Heart right ventricle (tissue), 16 donors: Measurements from ENCODE around the gene GSPT1. TPM values are rescaled to one million over a fixed set of nuclear protein-coding genes. Genes with fewer than 3 reads are reported as not detected.

Source experiments
- ATAC-seq, 8 donors: fragments of 200-7000 bp; cut with Tn5 transposase; one replicate each; pipeline ENCODE4 v1.9.1; 2020; ENCODE audit warnings: mild to moderate bottlenecking in 8 of 8, moderate library complexity in 8 of 8, moderate number of reproducible peaks in 1 of 8
- DNase-seq, 2 donors: peaks; one replicate each; pipeline ENCODE4 v3.0.0-alpha.2; 2020
- H3K27ac ChIP-seq, 10 donors: fragments of 200-600 bp; sonication (generic) in 2 of 10; one replicate each; pipeline versions ENCODE4 v1.5.0 to v1.8.0; 2020 to 2022; ENCODE audit warnings: mild to moderate bottlenecking in 3 of 10
- H3K27me3 ChIP-seq, 7 donors: fragments of 200-600 bp; one replicate each; pipeline ENCODE4 v1.8.0; 2021 to 2022; ENCODE audit warnings: mild to moderate bottlenecking in 2 of 7
- H3K36me3 ChIP-seq, 9 donors: fragments of 200-600 bp; sonication (generic) in 1 of 9; one replicate each; pipeline versions ENCODE4 v1.5.0 to v1.8.0; 2020 to 2022; ENCODE audit warnings: mild to moderate bottlenecking in 2 of 9
- H3K4me1 ChIP-seq, 9 donors: fragments of 200-600 bp; sonication (generic) in 1 of 9; one replicate each; pipeline versions ENCODE4 v1.5.0 to v1.8.0; 2020 to 2022; ENCODE audit warnings: mild to moderate bottlenecking in 4 of 9
- H3K4me3 ChIP-seq, 10 donors: fragments of 200-600 bp; sonication (generic) in 2 of 10; one replicate each; pipeline versions ENCODE4 v1.5.0 to v1.8.0; 2020 to 2022; ENCODE audit warnings: mild to moderate bottlenecking in 7 of 10, moderate library complexity in 2 of 10
- H3K9me3 ChIP-seq, 11 donors: fragments of 200-600 bp in 10 of 11; sonication (generic) in 2 of 11; one replicate each; pipeline versions ENCODE4 v1.5.0 to v1.8.0; 2013 to 2022; ENCODE audit warnings: mild to moderate bottlenecking in 2 of 11, control low read depth in 1 of 11, moderate library complexity in 1 of 11
- WGBS, 2 donors: extraction: QIAGEN DNeasy Blood & Tissue Kit; methylation state at CpG; one replicate each; pipeline ENCODE4 v1.1.7; 2013; ENCODE audit warnings: inconsistent platforms in 1 of 2; 5-methylcytosine and 5-hydroxymethylcytosine counted together
- intact Hi-C, 10 donors: fragments of 100-400 bp; cut with DNase I; formaldehyde crosslinking; loops; one replicate each; pipeline versions ENCODE4 v1.11.1 to v1.14.2; 2022
- polyA plus RNA-seq, 2 donors: library from polyadenylated mRNA; stranded (reverse); fragments of 200-250 nt; gene quantifications; one replicate each; pipeline ENCODE4 v1.2.3, GENCODE V29; 2013
- total RNA-seq, 10 donors: library from RNA; stranded (reverse); fragmentation: NEBNext Ultra II Directional in 3 of 10; extraction: Animal tissue kit (Norgen Biotek cat#: 25700) in 3 of 10; gene quantifications; one replicate each; pipeline versions ENCODE4 v1.2.1 to v1.2.4, GENCODE V29; 2021 to 2023
- TF ChIP-seq, protein P1 (sequence below), 9 donors: fragments of 200-600 bp; sonication (generic) in 2 of 9; IDR thresholded peaks; one replicate each; pipeline versions ENCODE4 v1.5.0 to v1.8.0; 2021 to 2022; ENCODE audit warnings: antibody characterized with exemption in 9 of 9, mild to moderate bottlenecking in 5 of 9, moderate library complexity in 1 of 9
- donor health status: Arrhythmogenic right ventricular cardiomyopathy.
- donor health status: ischemic (EF 13 %, LVEDD 7.1; RV severe dilation, severe dysfunction).
- donor health status: healthy with polysubstance abuse.
- donor health status: DM: no; HTN: yes; CAD: no.
- donor health status: DM: no; HTN: no; CAD: no.
- donor health status: ischemic (EF 25% LVEDD 6.9; RV normal size, moderate dysfunction).
- donor health status: ischemic (EF 25% LVEDD 5.7; RV mildly dilated, moderate dysfunction).
- donor health status: healthy.
- donor health status: DM: yes; HTN: yes; CAD: no.
- donor health status: Ischemic cardiomyopathy.
- donor health status: ischemic (EF 35%, LVEDD 5.7; RV mildly dilated, moderate dysfunction).
- donor health status: nonischemic (EF 11% LVEDD 7.7; RV severe dilation, severe dysfunction).
- donor health status: DM: yes; HTN: yes; CAD: no.
- donor health status: PGD.
- donor health status: ischemic (EF 29% LVEDD 5.4; RV normal size, mild dysfunction).
- donor health status: nonischemic (EF 23%, LVEDD 6.1; RV moderate dilation, normal function).

GSPT1 gene
- total and polyA plus RNA-seq, 12 donors: 17.0 to 117 (median 92.3) TPM

DNA sequence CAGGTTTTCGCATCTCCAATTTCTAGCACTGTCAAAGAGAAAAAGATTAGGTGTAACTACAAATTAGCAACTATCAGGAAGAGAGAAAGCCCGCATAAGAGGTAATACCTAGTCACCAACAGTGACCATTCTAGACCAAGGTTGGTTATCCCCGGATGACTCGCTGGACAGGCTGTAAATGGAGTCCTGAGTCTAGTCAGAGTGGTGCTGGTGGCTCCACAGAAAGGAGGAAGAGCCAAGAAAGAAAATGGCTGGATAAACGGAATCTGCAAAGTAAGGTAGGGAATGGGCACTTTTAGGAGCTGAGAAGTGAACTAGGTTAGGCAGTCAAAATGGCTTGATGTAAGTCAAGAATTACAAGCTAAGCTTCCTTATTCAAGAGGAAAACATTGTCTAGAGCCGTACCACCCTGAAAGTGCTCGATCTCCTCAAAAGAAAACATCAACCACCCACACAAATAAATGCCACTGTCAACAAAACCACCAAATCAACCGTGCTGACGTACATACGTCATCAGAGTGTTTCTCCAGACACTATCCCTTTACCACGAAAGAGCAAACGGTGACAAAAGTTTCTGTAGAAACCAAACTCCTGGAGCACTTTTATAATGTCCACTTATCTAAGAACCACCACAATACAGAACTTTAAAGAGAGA is 2.2 kb downstream of the GSPT1 start:
- Histone ChIP-seq H3K9me3 (no peaks in the 10 kb centered on the region), H3K36me3 (no peaks in the 10 kb centered on the region), H3K4me3 (peak overlapping the region in 9 of 10 donors; percentile 76 to 92 (median 85)), H3K27ac (peak overlapping the region in 3 of 10 donors; percentile 94 to 96 (median 95)), H3K27me3 (no peaks in the 10 kb centered on the region), H3K4me1 (peaks cover 4 to 63% (median 44%) of the 10 kb centered on the region in 9 donors)
- ATAC-seq (no peak), DNase-seq (no peak)
- WGBS, 2 donors: 61 to 65% methylated on average over 12 of the region's 12 CpGs
- TF ChIP-seq, protein P1, sequence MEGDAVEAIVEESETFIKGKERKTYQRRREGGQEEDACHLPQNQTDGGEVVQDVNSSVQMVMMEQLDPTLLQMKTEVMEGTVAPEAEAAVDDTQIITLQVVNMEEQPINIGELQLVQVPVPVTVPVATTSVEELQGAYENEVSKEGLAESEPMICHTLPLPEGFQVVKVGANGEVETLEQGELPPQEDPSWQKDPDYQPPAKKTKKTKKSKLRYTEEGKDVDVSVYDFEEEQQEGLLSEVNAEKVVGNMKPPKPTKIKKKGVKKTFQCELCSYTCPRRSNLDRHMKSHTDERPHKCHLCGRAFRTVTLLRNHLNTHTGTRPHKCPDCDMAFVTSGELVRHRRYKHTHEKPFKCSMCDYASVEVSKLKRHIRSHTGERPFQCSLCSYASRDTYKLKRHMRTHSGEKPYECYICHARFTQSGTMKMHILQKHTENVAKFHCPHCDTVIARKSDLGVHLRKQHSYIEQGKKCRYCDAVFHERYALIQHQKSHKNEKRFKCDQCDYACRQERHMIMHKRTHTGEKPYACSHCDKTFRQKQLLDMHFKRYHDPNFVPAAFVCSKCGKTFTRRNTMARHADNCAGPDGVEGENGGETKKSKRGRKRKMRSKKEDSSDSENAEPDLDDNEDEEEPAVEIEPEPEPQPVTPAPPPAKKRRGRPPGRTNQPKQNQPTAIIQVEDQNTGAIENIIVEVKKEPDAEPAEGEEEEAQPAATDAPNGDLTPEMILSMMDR (IDR thresholded peaks at IDR 0.05): no peak
- intact Hi-C loops: loop anchor here in 3 of 10 donors (5.0 to 10.0 kb wide), 3 partner anchors 59 to 119 kb away; partner anchors contain the start of genes RSL1D1 (in 3 of the 3) and ZC3H7A (in 1 of the 3)

DNA sequence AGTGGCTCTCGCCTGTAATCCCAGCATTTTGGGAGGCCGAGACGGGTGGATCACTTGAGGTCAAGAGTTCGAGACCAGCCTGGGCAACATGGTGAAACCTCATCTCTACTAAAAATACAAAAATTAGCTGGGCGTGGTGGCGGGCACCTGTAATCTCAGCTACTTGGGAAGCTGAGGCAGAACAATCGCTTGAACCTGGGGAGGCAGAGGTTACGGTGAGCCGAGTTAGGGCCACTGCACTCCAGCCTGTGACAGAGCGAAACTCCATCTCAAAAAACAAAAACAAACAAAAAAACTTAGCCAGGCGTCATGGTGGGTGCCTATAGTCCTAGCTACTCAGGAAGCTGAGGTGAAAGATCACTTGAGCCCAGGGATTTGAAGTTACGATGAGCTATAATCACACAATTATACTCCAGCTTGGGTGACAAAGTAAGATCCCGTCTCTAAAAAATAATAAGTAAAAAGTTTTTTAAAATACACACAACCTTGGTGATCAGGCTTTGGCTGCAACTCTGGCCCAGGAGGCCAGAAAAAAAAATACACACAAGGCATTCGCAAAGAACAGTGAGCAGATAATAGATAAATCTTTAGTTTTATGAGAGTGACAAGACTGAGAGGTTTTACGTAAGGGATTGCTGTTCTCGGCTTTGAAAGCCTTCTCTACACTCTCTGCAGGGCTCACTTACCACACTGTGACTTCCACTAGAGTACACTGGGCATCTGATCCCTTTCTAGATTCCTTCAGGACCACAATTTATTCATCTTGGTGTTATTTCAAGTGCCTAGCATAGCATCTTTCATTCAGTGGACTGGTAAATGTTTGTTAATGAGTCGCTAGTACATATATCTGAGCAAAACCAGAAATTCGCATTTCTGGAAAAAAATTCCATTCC is 5.9 kb downstream of the GSPT1 start:
- TF ChIP-seq, protein P1 (IDR thresholded peaks at IDR 0.05): no peak
- H3K36me3 ChIP-seq: peaks cover 0 to 22% (median 0%) of the 10 kb centered on the region in 9 donors
- intact Hi-C loops: loop anchor here in 3 of 10 donors (5.0 to 10.0 kb wide), 3 partner anchors 55 to 115 kb away; partner anchors contain the start of genes RSL1D1 (in 3 of the 3) and ZC3H7A (in 1 of the 3)
- DNase-seq (no peak), ATAC-seq (peak in 2 of 8 donors; percentile 36 to 39)
- H3K27me3 ChIP-seq: no peaks in the 10 kb centered on the region
- no peaks in the 10 kb centered on the region for H3K9me3 ChIP-seq
- 73 to 80% methylated on average over 18 of the region's 18 CpGs for WGBS, 2 donors
- H3K27ac ChIP-seq: no peak overlapping the region
- H3K4me3 ChIP-seq: no peak overlapping the region
- H3K4me1 ChIP-seq: peaks cover 4 to 76% (median 51%) of the 10 kb centered on the region in 9 donors

DNA sequence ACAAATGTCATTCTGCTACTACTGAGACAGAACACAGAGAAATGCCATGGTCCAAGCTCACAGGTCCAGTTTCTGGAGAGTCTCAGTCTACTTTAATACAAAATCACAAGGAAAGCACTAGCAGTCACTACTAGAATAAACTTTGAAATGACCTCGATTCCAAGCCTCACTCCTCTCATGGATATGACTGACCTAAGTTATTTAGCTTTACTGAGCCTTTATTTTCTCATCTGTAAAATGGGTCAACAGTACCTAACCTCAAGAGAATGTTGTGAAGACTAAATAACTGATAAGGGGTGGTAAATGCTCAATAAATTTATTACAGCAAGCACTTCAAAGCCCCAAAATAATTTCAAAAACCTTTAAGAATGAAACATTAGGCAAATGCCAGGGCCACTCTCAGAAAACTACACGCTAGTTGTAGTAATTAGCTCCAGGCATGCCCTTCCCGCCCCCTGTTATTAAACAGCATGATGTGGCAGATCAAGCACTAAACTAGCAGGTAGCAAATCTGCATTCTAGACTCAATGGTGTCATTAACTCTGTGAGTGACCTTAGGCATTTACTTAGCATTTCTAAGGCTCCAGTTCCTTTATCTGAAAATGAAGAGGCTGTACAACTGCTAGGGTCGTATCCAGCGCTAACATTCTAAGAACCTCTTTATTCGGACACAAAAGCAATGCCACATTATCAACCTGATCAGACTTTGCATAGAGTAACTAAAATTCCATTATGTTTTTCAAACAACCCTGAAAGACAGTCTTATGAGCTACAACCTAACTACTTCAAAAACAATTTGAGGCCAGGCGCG is 8.4 kb downstream of the GSPT1 start:
- no peak for ATAC-seq
- Histone ChIP-seq H3K27ac (no peak overlapping the region), H3K27me3 (no peaks in the 10 kb centered on the region), H3K9me3 (no peaks in the 10 kb centered on the region), H3K4me1 (peaks cover 0 to 54% (median 33%) of the 10 kb centered on the region in 9 donors), H3K4me3 (no peak overlapping the region), H3K36me3 (peaks cover 0 to 29% (median 0%) of the 10 kb centered on the region in 9 donors)
- 93 to 95% methylated on average over 8 of the region's 8 CpGs for WGBS, 2 donors
- intact Hi-C loops: no loop called here
- TF ChIP-seq, protein P1 (IDR thresholded peaks at IDR 0.05): no peak
- DNase-seq: no peak
